GM23338 (cell line): ENCODE measurements around the gene ACVR1C. TPM values are rescaled to one million over a fixed set of nuclear protein-coding genes. Genes with fewer than 3 reads are reported as not detected.

Experiments used
- ATAC-seq: fragments of 200-7000 bp; cut with Tn5 transposase; 3 replicates; pipeline ENCODE4 v1.9.1; 2020
- DNase-seq: peaks from one replicate; pipeline ENCODE4 v3.0.0-alpha.2; 2015; ENCODE audit warnings: low spot score
- H2AFZ ChIP-seq: fragments of 200-600 bp; sonication (generic); 2 replicates; pipeline ENCODE4 v1.8.0; 2016; ENCODE audit warnings: antibody characterized with exemption, mild to moderate bottlenecking, moderate library complexity
- H3F3A ChIP-seq: fragments of 200-600 bp; sonication (generic); replicated peaks from 2 replicates; pipeline ENCODE4 v1.8.0; 2017; ENCODE audit warnings: antibody characterized with exemption, mixed run types, low read depth
- H3K27ac ChIP-seq: fragments of 200-600 bp; sonication (generic); 2 replicates; pipeline ENCODE4 v1.6.1; 2016; ENCODE audit warnings: low read depth
- H3K27me3 ChIP-seq: fragments of 200-600 bp; sonication (generic); 2 replicates; pipeline ENCODE4 v1.8.0; 2016; ENCODE audit warnings: mild to moderate bottlenecking, mixed run types, moderate library complexity; ENCODE audit not compliant: insufficient read depth
- H3K36me3 ChIP-seq: fragments of 200-600 bp; sonication (generic); 2 replicates; pipeline ENCODE4 v1.8.0; 2016; ENCODE audit warnings: mild to moderate bottlenecking; ENCODE audit not compliant: insufficient read depth
- H3K4me1 ChIP-seq: fragments of 200-600 bp; sonication (generic); 2 replicates; pipeline ENCODE4 v1.8.0; 2016; ENCODE audit warnings: mild to moderate bottlenecking, moderate library complexity; ENCODE audit not compliant: insufficient read depth
- H3K4me2 ChIP-seq: fragments of 200-600 bp; sonication (generic); 2 replicates; pipeline ENCODE4 v1.7.1; 2017; ENCODE audit warnings: mixed run types
- H3K4me3 ChIP-seq: fragments of 200-600 bp; sonication (generic); 2 replicates; pipeline ENCODE4 v1.6.1; 2016; ENCODE audit warnings: mixed run types
- H3K79me2 ChIP-seq: fragments of 200-600 bp; sonication (generic); replicated peaks from 2 replicates; pipeline ENCODE4 v1.8.0; 2017; ENCODE audit warnings: mild to moderate bottlenecking; ENCODE audit not compliant: insufficient read depth
- H3K9me2 ChIP-seq: fragments of 200-600 bp; sonication (generic); 2 replicates; pipeline ENCODE4 v1.8.0; 2017; ENCODE audit not compliant: insufficient read depth
- H4K20me1 ChIP-seq: fragments of 200-600 bp; sonication (generic); replicated peaks from 2 replicates; pipeline ENCODE4 v1.8.0; 2017; ENCODE audit warnings: mild to moderate bottlenecking; ENCODE audit not compliant: insufficient read depth
- H3K27ac Mint-ChIP-seq: 2 replicates; pipeline ENCODE4 v1.8.0; 2020; ENCODE audit warnings: inconsistent platforms, mild to moderate bottlenecking, moderate library complexity, mixed read lengths
- H3K27me3 Mint-ChIP-seq: 3 replicates; pipeline ENCODE4 v1.8.0; 2022; ENCODE audit warnings: low read depth, mild to moderate bottlenecking, moderate library complexity, mixed read lengths, inconsistent platforms; ENCODE audit not compliant: insufficient read depth, poor library complexity
- H3K36me3 Mint-ChIP-seq: 3 replicates; pipeline ENCODE4 v1.8.0; 2021; ENCODE audit warnings: low read depth, mild to moderate bottlenecking, inconsistent platforms, moderate library complexity, mixed read lengths
- H3K4me1 Mint-ChIP-seq: 3 replicates; pipeline ENCODE4 v1.8.0; 2020; ENCODE audit warnings: mild to moderate bottlenecking, inconsistent platforms, mixed read lengths
- H3K4me3 Mint-ChIP-seq: 3 replicates; pipeline ENCODE4 v1.8.0; 2021; ENCODE audit warnings: moderate library complexity, mild to moderate bottlenecking, inconsistent platforms, mixed read lengths
- H3K9me3 Mint-ChIP-seq: 3 replicates; pipeline ENCODE4 v1.8.0; 2020; ENCODE audit warnings: moderate library complexity, mild to moderate bottlenecking, inconsistent platforms, mixed read lengths
- ETS1 ChIP-seq: IDR thresholded peaks from 2 replicates; pipeline ENCODE4 v1.6.1; 2016; ENCODE audit warnings: antibody characterized with exemption
- EZH2 ChIP-seq: fragments of 200-600 bp; sonication (generic); IDR thresholded peaks from one replicate; pipeline ENCODE4 v1.8.0; 2017; ENCODE audit warnings: antibody characterized with exemption, mild to moderate bottlenecking, low read depth; ENCODE audit not compliant: unreplicated experiment
- EZH2phosphoT487 ChIP-seq: fragments of 200-600 bp; sonication (generic); IDR thresholded peaks from one replicate; pipeline ENCODE4 v1.8.1; 2018; ENCODE audit warnings: antibody characterized with exemption; ENCODE audit not compliant: unreplicated experiment
- JUNB ChIP-seq: IDR thresholded peaks from one replicate; pipeline ENCODE4 v1.6.1; 2016; ENCODE audit warnings: antibody characterized with exemption; ENCODE audit not compliant: unreplicated experiment
- POLR2AphosphoS5 ChIP-seq: IDR thresholded peaks from 2 replicates; pipeline ENCODE4 v1.6.1; 2016; ENCODE audit warnings: antibody characterized with exemption, low read depth
- REST ChIP-seq: IDR thresholded peaks from one replicate; pipeline ENCODE4 v1.6.1; 2018; ENCODE audit warnings: antibody characterized with exemption; ENCODE audit not compliant: unreplicated experiment
- ZNF114 ChIP-seq: fragments of 250-450 bp; sonication (Bioruptor Pico); IDR thresholded peaks from 2 replicates; pipeline ENCODE4 v1.5.0; 2020; ENCODE audit warnings: mild to moderate bottlenecking, moderate library complexity
- ZNF462 ChIP-seq: fragments of 250-450 bp; sonication (Bioruptor Pico); IDR thresholded peaks from 2 replicates; pipeline ENCODE4 v1.5.0; 2020; ENCODE audit warnings: mild to moderate bottlenecking, moderate library complexity
- polyA plus RNA-seq: library from polyadenylated mRNA; unstranded; fragments of >200 nt; fragmentation: Nextera tagmentation; extraction: Ambion mirVana; gene quantifications from 2 replicates; pipeline ENCODE4 v1.2.1, GENCODE V29; 2016
- total RNA-seq: library from RNA; depleted of rRNA; stranded (reverse); fragments of >200 nt; shearing (Covaris generic); gene quantifications from 2 replicates; pipeline ENCODE4 v1.2.3, GENCODE V29; 2014

Gene ACVR1C
- total and polyA plus RNA-seq, 2 experiments from 2014 or later = 0.61 to 0.94 TPM

GRCh38 chr2:157587576-157587975 is 41.1 kb downstream of the ACVR1C start:
- Mint-ChIP-seq H3K4me1 (peaks cover 3% of the 10 kb centered on the region; the same call in 2 of the 3 replicates), H3K27me3 (no peaks in the 10 kb centered on the region), H3K4me3 (no peak overlapping the region), H3K36me3 (no peaks in the 10 kb centered on the region), H3K27ac (no peak overlapping the region), H3K9me3 (no peaks in the 10 kb centered on the region)
- H3K27me3 ChIP-seq = no peaks in the 10 kb centered on the region
- no peaks in the 10 kb centered on the region for H3K9me2 ChIP-seq
- no peaks in the 10 kb centered on the region for H4K20me1 ChIP-seq
- H3K27ac ChIP-seq = no peak overlapping the region
- no peaks in the 10 kb centered on the region for H3K79me2 ChIP-seq
- no peak for TF ChIP-seq EZH2
- peak; percentile 68 for TF ChIP-seq REST
- TF ChIP-seq ETS1 = no peak
- TF ChIP-seq JUNB = no peak
- TF ChIP-seq ZNF114 (CRISPR knock-in tag) = no peak
- no peak for TF ChIP-seq POLR2AphosphoS5
- TF ChIP-seq ZNF462 (CRISPR knock-in tag) = no peak
- TF ChIP-seq EZH2phosphoT487 = no peak
- H3K4me3 ChIP-seq = no peak overlapping the region
- H3K4me1 ChIP-seq = no peaks in the 10 kb centered on the region
- no peak overlapping the region for H2AFZ ChIP-seq
- H3F3A ChIP-seq = no peaks in the 10 kb centered on the region
- no peaks in the 10 kb centered on the region for H3K36me3 ChIP-seq
- DNase-seq (no peak), ATAC-seq (no peak)
- H3K4me2 ChIP-seq = no peak overlapping the region
